ENCODE measurements around the gene BIN1.

DNA sequence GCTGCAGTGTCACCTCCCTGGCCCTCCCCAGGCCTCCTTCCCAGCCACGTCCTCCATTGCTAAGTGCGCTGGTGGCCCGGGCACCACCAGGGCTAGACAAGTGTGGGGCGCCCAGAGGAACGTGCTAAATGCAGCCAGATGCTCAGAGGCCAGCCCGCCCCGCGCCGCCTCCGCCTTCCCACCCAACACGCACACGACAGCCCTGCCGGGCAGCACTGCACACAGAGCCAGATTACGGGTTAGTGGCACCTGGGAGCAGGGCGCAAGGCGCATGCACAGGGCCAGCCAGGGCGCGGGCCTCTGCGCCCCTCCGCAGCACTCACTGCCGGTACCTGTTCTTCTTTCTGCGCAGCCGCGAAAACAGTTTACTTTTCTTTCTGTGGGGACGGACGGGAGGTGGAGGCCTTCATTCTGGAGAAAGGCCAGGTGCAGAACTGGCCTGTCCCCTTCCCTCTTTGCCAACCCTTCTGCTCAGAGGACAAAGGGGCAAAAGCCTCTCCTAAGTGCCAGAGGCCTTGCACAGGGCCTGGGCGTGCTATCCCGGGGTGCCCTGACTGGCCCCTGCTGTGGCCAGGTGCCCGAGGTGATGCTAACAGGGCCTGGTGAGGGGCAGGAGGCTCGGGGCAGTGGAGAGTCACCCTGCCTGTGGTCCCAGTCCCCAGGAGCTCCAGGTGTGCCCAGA is 46.5 kb downstream of the BIN1 start:
- TF ChIP-seq, protein P1, sequence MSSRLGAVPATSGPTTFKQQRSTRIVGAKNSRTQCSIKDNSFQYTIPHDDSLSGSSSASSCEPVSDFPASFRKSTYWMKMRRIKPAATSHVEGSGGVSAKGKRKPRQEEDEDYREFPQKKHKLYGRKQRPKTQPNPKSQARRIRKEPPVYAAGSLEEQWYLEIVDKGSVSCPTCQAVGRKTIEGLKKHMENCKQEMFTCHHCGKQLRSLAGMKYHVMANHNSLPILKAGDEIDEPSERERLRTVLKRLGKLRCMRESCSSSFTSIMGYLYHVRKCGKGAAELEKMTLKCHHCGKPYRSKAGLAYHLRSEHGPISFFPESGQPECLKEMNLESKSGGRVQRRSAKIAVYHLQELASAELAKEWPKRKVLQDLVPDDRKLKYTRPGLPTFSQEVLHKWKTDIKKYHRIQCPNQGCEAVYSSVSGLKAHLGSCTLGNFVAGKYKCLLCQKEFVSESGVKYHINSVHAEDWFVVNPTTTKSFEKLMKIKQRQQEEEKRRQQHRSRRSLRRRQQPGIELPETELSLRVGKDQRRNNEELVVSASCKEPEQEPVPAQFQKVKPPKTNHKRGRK (CRISPR knock-in tag; IDR thresholded peaks at IDR 0.05; ENCODE audit: borderline replicate concordance): no peak
- no peak for TF ChIP-seq NFE2L1 (CRISPR knock-in tag; IDR thresholded peaks at IDR 0.05)
- TF ChIP-seq, protein P2, sequence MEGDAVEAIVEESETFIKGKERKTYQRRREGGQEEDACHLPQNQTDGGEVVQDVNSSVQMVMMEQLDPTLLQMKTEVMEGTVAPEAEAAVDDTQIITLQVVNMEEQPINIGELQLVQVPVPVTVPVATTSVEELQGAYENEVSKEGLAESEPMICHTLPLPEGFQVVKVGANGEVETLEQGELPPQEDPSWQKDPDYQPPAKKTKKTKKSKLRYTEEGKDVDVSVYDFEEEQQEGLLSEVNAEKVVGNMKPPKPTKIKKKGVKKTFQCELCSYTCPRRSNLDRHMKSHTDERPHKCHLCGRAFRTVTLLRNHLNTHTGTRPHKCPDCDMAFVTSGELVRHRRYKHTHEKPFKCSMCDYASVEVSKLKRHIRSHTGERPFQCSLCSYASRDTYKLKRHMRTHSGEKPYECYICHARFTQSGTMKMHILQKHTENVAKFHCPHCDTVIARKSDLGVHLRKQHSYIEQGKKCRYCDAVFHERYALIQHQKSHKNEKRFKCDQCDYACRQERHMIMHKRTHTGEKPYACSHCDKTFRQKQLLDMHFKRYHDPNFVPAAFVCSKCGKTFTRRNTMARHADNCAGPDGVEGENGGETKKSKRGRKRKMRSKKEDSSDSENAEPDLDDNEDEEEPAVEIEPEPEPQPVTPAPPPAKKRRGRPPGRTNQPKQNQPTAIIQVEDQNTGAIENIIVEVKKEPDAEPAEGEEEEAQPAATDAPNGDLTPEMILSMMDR (IDR thresholded peaks at IDR 0.05): no peak
- no peak for TF ChIP-seq SP1 (CRISPR knock-in tag; conservative IDR thresholded peaks at IDR 0.05)
- TF ChIP-seq, protein P3, sequence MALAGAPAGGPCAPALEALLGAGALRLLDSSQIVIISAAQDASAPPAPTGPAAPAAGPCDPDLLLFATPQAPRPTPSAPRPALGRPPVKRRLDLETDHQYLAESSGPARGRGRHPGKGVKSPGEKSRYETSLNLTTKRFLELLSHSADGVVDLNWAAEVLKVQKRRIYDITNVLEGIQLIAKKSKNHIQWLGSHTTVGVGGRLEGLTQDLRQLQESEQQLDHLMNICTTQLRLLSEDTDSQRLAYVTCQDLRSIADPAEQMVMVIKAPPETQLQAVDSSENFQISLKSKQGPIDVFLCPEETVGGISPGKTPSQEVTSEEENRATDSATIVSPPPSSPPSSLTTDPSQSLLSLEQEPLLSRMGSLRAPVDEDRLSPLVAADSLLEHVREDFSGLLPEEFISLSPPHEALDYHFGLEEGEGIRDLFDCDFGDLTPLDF (CRISPR knock-in tag; IDR thresholded peaks at IDR 0.05): no peak
- no peak for TF ChIP-seq TP53 (CRISPR knock-in tag; IDR thresholded peaks at IDR 0.05)
- TF ChIP-seq ZBTB21 (CRISPR knock-in tag; IDR thresholded peaks at IDR 0.05; ENCODE audit: borderline replicate concordance): no peak
- no peak for TF ChIP-seq MYBL2 (CRISPR knock-in tag; IDR thresholded peaks at IDR 0.05)
- TF ChIP-seq ZNF317 (CRISPR knock-in tag; IDR thresholded peaks at IDR 0.05; ENCODE audit: borderline replicate concordance, low read depth): no peak
- TF ChIP-seq, protein P4, sequence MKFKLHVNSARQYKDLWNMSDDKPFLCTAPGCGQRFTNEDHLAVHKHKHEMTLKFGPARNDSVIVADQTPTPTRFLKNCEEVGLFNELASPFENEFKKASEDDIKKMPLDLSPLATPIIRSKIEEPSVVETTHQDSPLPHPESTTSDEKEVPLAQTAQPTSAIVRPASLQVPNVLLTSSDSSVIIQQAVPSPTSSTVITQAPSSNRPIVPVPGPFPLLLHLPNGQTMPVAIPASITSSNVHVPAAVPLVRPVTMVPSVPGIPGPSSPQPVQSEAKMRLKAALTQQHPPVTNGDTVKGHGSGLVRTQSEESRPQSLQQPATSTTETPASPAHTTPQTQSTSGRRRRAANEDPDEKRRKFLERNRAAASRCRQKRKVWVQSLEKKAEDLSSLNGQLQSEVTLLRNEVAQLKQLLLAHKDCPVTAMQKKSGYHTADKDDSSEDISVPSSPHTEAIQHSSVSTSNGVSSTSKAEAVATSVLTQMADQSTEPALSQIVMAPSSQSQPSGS (CRISPR knock-in tag; IDR thresholded peaks at IDR 0.05; ENCODE audit: borderline replicate concordance, low read depth): no peak
